ENCODE measurements around the gene SLC47A1.
"Not testable (repeated sequence)": the region's sequence is repeated elsewhere in the genome, so short reads cannot be mapped to it uniquely, and the experiment has no call there.

The SLC47A1 gene

GRCh38 chr17:19510903-19511302, 22.8 kb upstream of the SLC47A1 start:
- Histone ChIP-seq H3K9ac (no peak overlapping the region), H3K27me3 (ENCODE audit: control insufficient read depth, insufficient read depth, low read length) (no peaks in the 10 kb centered on the region), H3K4me3 (ENCODE audit: low read depth, low read length) (no peak overlapping the region), H3K4me1 (peaks cover 3% of the 10 kb centered on the region), H3K79me2 (no peaks in the 10 kb centered on the region), H3K36me3 (ENCODE audit: control insufficient read depth, insufficient read depth, low read length) (no peaks in the 10 kb centered on the region), H3K9me3 (ENCODE audit: control insufficient read depth, low read length) (no peaks in the 10 kb centered on the region), H3K27ac (no peak overlapping the region), H2AFZ (peak overlapping the region; percentile 59), H3K4me2 (ENCODE audit: low read length) (no peak overlapping the region)
- TF ChIP-seq, protein P1, sequence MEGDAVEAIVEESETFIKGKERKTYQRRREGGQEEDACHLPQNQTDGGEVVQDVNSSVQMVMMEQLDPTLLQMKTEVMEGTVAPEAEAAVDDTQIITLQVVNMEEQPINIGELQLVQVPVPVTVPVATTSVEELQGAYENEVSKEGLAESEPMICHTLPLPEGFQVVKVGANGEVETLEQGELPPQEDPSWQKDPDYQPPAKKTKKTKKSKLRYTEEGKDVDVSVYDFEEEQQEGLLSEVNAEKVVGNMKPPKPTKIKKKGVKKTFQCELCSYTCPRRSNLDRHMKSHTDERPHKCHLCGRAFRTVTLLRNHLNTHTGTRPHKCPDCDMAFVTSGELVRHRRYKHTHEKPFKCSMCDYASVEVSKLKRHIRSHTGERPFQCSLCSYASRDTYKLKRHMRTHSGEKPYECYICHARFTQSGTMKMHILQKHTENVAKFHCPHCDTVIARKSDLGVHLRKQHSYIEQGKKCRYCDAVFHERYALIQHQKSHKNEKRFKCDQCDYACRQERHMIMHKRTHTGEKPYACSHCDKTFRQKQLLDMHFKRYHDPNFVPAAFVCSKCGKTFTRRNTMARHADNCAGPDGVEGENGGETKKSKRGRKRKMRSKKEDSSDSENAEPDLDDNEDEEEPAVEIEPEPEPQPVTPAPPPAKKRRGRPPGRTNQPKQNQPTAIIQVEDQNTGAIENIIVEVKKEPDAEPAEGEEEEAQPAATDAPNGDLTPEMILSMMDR (IDR thresholded peaks at IDR 0.05) = no peak

- H3K9ac ChIP-seq = no peak overlapping the region
- no peaks in the 10 kb centered on the region for H3K4me1 ChIP-seq
- H3K27ac ChIP-seq = no peak overlapping the region
- H3K4me3 ChIP-seq (ENCODE audit: low read depth, low read length) = no peak overlapping the region
- H3K36me3 ChIP-seq (ENCODE audit: control insufficient read depth, insufficient read depth, low read length) = no peaks in the 10 kb centered on the region
- peak overlapping the region; percentile 39 for H2AFZ ChIP-seq
- no peaks in the 10 kb centered on the region for H3K27me3 ChIP-seq (ENCODE audit: control insufficient read depth, insufficient read depth, low read length)
- H3K79me2 ChIP-seq = no peaks in the 10 kb centered on the region
- TF ChIP-seq, protein P1 (IDR thresholded peaks at IDR 0.05) = peak; percentile 93
- H3K4me2 ChIP-seq (ENCODE audit: low read length) = no peak overlapping the region
- H3K9me3 ChIP-seq (ENCODE audit: control insufficient read depth, low read length) = no peaks in the 10 kb centered on the region
Observed at GRCh38 chr17:19513897-19514488, 19.7 kb upstream of the SLC47A1 start.

DNA sequence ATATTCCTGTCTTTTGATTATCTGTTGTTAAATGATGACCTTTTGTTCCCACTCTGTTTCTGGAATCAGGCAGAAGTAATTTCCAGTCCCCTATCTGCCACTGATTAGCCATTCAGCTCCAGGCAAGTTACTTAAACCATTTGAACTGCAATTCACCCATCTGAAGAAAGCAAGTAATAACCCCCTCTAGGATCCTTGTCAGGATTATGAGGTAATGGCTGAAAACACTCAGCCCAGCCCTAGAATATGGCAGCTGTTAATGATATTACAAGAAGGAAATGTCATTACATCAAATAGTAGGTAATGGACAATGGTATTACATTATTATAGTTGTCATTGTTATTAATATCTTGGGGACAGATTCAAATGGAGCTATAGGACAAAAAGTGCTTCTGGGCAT, 16.0 kb upstream of the SLC47A1 start:
- Histone ChIP-seq H3K4me2 (ENCODE audit: low read length) (no peak overlapping the region), H3K27me3 (ENCODE audit: control insufficient read depth, insufficient read depth, low read length) (no peaks in the 10 kb centered on the region), H3K36me3 (ENCODE audit: control insufficient read depth, insufficient read depth, low read length) (no peaks in the 10 kb centered on the region), H3K4me3 (ENCODE audit: low read depth, low read length) (no peak overlapping the region), H3K4me1 (no peaks in the 10 kb centered on the region), H3K9ac (no peak overlapping the region), H3K27ac (no peak overlapping the region), H2AFZ (peak overlapping the region; percentile 14), H3K79me2 (no peaks in the 10 kb centered on the region), H3K9me3 (ENCODE audit: control insufficient read depth, low read length) (no peaks in the 10 kb centered on the region)
- TF ChIP-seq, protein P1 (IDR thresholded peaks at IDR 0.05) = no peak

- not testable (repeated sequence) for H3K36me3 ChIP-seq (ENCODE audit: control insufficient read depth, insufficient read depth, low read length); H3K9ac ChIP-seq; H3K4me3 ChIP-seq (ENCODE audit: low read depth, low read length); H3K79me2 ChIP-seq; H3K4me2 ChIP-seq (ENCODE audit: low read length); H2AFZ ChIP-seq; H3K9me3 ChIP-seq (ENCODE audit: control insufficient read depth, low read length); H3K4me1 ChIP-seq; H3K27ac ChIP-seq; H3K27me3 ChIP-seq (ENCODE audit: control insufficient read depth, insufficient read depth, low read length)
Observed at GRCh38 chr17:19519388-19520291, 14.0 kb upstream of the SLC47A1 start.

GRCh38 chr17:19520641-19521040, 13.0 kb upstream of the SLC47A1 start:
- TF ChIP-seq, protein P1 (IDR thresholded peaks at IDR 0.05) = no peak
- no peak overlapping the region for H3K4me3 ChIP-seq (ENCODE audit: low read depth, low read length)
- no peaks in the 10 kb centered on the region for H3K36me3 ChIP-seq (ENCODE audit: control insufficient read depth, insufficient read depth, low read length)
- no peaks in the 10 kb centered on the region for H3K27me3 ChIP-seq (ENCODE audit: control insufficient read depth, insufficient read depth, low read length)
- H3K9ac ChIP-seq = no peak overlapping the region
- no peak overlapping the region for H2AFZ ChIP-seq
- H3K4me1 ChIP-seq = no peaks in the 10 kb centered on the region
- H3K9me3 ChIP-seq (ENCODE audit: control insufficient read depth, low read length) = no peaks in the 10 kb centered on the region
- no peak overlapping the region for H3K27ac ChIP-seq
- H3K79me2 ChIP-seq = no peaks in the 10 kb centered on the region
- no peak overlapping the region for H3K4me2 ChIP-seq (ENCODE audit: low read length)

Data from parathyroid adenoma (tissue), 2 donors.